ENCODE results near the gene HM13.

Gene HM13

GRCh38 chr20:31508517-31509244, 5.6 kb upstream of the HM13 start:
- Histone ChIP-seq H3K4me3 (ENCODE audit: low read depth in 1 of 2, low read length in 1 of 2) (no peak overlapping the region), H3K27me3 (peaks cover 29% of the 10 kb centered on the region)
- TF ChIP-seq, protein P1, sequence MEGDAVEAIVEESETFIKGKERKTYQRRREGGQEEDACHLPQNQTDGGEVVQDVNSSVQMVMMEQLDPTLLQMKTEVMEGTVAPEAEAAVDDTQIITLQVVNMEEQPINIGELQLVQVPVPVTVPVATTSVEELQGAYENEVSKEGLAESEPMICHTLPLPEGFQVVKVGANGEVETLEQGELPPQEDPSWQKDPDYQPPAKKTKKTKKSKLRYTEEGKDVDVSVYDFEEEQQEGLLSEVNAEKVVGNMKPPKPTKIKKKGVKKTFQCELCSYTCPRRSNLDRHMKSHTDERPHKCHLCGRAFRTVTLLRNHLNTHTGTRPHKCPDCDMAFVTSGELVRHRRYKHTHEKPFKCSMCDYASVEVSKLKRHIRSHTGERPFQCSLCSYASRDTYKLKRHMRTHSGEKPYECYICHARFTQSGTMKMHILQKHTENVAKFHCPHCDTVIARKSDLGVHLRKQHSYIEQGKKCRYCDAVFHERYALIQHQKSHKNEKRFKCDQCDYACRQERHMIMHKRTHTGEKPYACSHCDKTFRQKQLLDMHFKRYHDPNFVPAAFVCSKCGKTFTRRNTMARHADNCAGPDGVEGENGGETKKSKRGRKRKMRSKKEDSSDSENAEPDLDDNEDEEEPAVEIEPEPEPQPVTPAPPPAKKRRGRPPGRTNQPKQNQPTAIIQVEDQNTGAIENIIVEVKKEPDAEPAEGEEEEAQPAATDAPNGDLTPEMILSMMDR (IDR thresholded peaks at IDR 0.05), result no peak

DNA sequence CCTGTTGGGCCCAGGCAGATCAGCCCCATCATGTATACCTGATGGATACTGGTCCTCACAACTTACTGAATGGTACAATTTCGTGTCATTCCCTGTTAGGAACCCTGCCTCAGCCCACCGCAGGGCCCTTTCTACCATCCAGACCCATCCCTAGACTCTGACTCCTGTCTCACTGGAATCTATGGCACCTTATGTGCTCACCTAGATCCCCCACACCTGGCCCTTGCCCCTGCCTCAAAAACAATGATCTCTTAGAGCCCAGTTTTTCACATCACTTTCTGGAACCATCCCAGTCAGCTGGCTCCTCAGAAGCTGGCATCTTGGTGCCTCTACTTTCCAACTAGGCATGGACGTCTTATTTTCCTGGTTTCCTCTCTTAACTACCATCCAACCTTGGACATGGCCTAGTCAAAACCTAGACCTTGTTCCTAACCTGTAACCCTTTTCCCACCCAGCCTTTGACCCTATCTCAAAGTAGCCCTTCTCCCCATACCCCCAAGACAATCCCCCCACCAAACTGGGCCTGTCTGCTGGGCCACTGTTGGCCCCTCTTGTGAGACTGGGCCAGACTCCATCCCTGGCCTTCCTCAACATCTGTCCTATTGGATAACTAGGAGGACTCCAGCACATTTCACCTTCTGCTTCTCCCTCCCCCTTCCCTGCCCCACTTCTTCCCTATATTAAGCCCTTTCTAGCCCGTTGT, 981 bp downstream of the HM13 start:
- Histone ChIP-seq H3K27me3 (no peaks in the 10 kb centered on the region), H3K4me1 (ENCODE audit: control insufficient read depth in 1 of 2, insufficient read depth in 1 of 2, low read depth in 1 of 2, low read length in 1 of 2) (peaks cover 57 to 62% of the 10 kb centered on the region in 2 experiments), H3K4me3 (ENCODE audit: low read depth in 1 of 2, low read length in 1 of 2) (peak overlapping the region; percentile 81 to 96), H3K27ac (peak overlapping the region; percentile 94), H3K36me3 (no peaks in the 10 kb centered on the region), H3K9me3 (no peaks in the 10 kb centered on the region)
- TF ChIP-seq, protein P1 (IDR thresholded peaks at IDR 0.05), result no peak

More at GRCh38 chr20:31508517-31509244, 5.6 kb upstream of the HM13 start:
- no peaks in the 10 kb centered on the region for H3K36me3 ChIP-seq
- H3K9me3 ChIP-seq, result peaks cover 8% of the 10 kb centered on the region
- peaks cover under 1 to 1% of the 10 kb centered on the region in 2 experiments for H3K4me1 ChIP-seq (ENCODE audit: control insufficient read depth in 1 of 2, insufficient read depth in 1 of 2, low read depth in 1 of 2, low read length in 1 of 2)
- H3K27ac ChIP-seq, result no peak overlapping the region

DNA sequence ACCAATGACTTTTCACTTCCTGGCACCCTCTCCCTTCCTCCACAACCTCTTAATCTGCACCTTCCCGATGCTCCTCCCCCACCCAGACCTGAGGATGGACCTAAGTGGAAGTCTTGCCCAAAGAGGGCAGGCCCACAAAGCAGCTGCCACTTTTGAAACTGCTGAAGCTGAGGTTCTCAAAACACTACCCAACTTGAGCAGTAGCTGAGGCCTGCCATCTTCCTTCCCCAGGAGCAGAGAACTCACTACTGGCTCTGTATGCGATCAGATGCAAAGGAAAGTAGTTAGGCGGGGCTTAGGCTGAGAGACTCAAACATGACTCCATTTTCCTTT, 1.5 kb downstream of the HM13 start:
- H3K27me3 ChIP-seq, result no peaks in the 10 kb centered on the region
- H3K9me3 ChIP-seq, result no peaks in the 10 kb centered on the region
- TF ChIP-seq, protein P1 (IDR thresholded peaks at IDR 0.05), result no peak
- peaks cover 62 to 67% of the 10 kb centered on the region in 2 experiments for H3K4me1 ChIP-seq (ENCODE audit: control insufficient read depth in 1 of 2, insufficient read depth in 1 of 2, low read depth in 1 of 2, low read length in 1 of 2)
- H3K36me3 ChIP-seq, result no peaks in the 10 kb centered on the region
- peak overlapping the region; percentile 81 to 96 for H3K4me3 ChIP-seq (ENCODE audit: low read depth in 1 of 2, low read length in 1 of 2)
- peak overlapping the region; percentile 94 for H3K27ac ChIP-seq

- no peaks in the 10 kb centered on the region for H3K9me3 ChIP-seq
- H3K27ac ChIP-seq, result peak overlapping the region; percentile 94
- H3K4me3 ChIP-seq (ENCODE audit: low read depth in 1 of 2, low read length in 1 of 2), result peak overlapping the region; percentile 81 to 96
- no peaks in the 10 kb centered on the region for H3K36me3 ChIP-seq
- peaks cover 66 to 72% of the 10 kb centered on the region in 2 experiments for H3K4me1 ChIP-seq (ENCODE audit: control insufficient read depth in 1 of 2, insufficient read depth in 1 of 2, low read depth in 1 of 2, low read length in 1 of 2)
- TF ChIP-seq, protein P1 (IDR thresholded peaks at IDR 0.05), result no peak
- no peaks in the 10 kb centered on the region for H3K27me3 ChIP-seq
These were observed 1.9 kb downstream of the HM13 start for GRCh38 chr20:31516166-31516565.

DNA sequence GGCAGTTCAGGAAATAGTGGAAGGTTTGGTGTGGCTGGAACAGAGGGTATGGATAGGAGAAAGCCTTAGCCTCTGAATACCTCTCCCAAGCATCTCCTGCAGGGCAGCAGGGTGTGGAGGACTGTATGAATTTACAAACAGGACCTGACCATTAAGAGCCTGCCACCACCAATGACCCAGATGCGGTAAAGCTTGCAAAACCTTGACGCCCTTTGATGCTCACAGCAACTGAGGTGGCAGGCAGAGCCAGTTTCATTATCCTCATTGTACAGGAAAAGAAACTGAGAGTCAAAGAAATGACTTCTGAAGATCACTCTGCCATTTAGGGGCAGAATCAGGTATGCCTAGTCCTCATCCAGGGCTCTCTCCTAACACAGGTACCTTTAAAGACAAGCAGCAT, 2.4 kb downstream of the HM13 start:
- peak overlapping the region; percentile 94 for H3K27ac ChIP-seq
- peaks cover 71 to 76% of the 10 kb centered on the region in 2 experiments for H3K4me1 ChIP-seq (ENCODE audit: control insufficient read depth in 1 of 2, insufficient read depth in 1 of 2, low read depth in 1 of 2, low read length in 1 of 2)
- H3K4me3 ChIP-seq (ENCODE audit: low read depth in 1 of 2, low read length in 1 of 2), result peak overlapping the region; percentile 81 to 96
- H3K9me3 ChIP-seq, result no peaks in the 10 kb centered on the region
- no peaks in the 10 kb centered on the region for H3K36me3 ChIP-seq
- H3K27me3 ChIP-seq, result no peaks in the 10 kb centered on the region
- TF ChIP-seq, protein P1 (IDR thresholded peaks at IDR 0.05), result no peak
